Right atrium auricular region (tissue), 2 donors: ENCODE data around the gene TPGS1. TPM values are rescaled to one million over a fixed set of nuclear protein-coding genes. Genes with fewer than 3 reads are reported as not detected.
A peak's percentile ranks its signal among the peaks of the same experiment; 100 is the strongest.

Experiments
- DNase-seq: peaks from one replicate; pipeline ENCODE4 v3.0.0-alpha.2; 2019; ENCODE audit warnings: low spot score
- H3K27ac ChIP-seq, 2 donors: fragments of 200-600 bp; sonication (generic); 1 replicate in 1 of 2; 2 replicates in 1 of 2; pipeline ENCODE4 v1.5.1; 2016 to 2019
- H3K27me3 ChIP-seq, 2 donors: fragments of 200-600 bp; sonication (generic); one replicate each; pipeline versions ENCODE4 v1.5.1 to v1.6.0; 2017 to 2019
- H3K36me3 ChIP-seq: fragments of 200-600 bp; sonication (generic); one replicate; pipeline ENCODE4 v1.5.1; 2016
- H3K4me1 ChIP-seq, 2 donors: fragments of 200-600 bp; sonication (generic); one replicate each; pipeline versions ENCODE4 v1.5.1 to v1.6.0; 2017 to 2019
- H3K4me3 ChIP-seq, 2 donors: fragments of 200-600 bp; sonication (generic); 1 replicate in 1 of 2; 2 replicates in 1 of 2; pipeline ENCODE4 v1.5.1; 2017 to 2019; ENCODE audit warnings: mild to moderate bottlenecking in 1 of 2, moderate library complexity in 1 of 2
- H3K9me3 ChIP-seq, 2 donors: fragments of 200-600 bp; sonication (generic); one replicate each; pipeline ENCODE4 v1.5.1; 2019
- CTCF ChIP-seq, 2 donors: fragments of 200-600 bp; sonication (generic); IDR thresholded peaks; one replicate each; pipeline ENCODE4 v1.5.1; 2019; ENCODE audit warnings: antibody characterized with exemption in 2 of 2
- total RNA-seq, 2 donors: library from RNA; depleted of rRNA; stranded (reverse); fragments of >200 nt; gene quantifications; one replicate each; pipeline ENCODE4 v1.1.0, GENCODE V29; 2016

TPGS1 gene
- total RNA-seq, 2 donors from 2014 or later: 30.3 to 33.2 TPM

GRCh38 chr19:555474-555808 lies 48.1 kb downstream of the TPGS1 start:
- H3K27me3 ChIP-seq: no peaks in the 10 kb centered on the region
- H3K4me1 ChIP-seq: peaks cover 0 to 26% of the 10 kb centered on the region in 2 donors
- H3K36me3 ChIP-seq: no peaks in the 10 kb centered on the region
- TF ChIP-seq CTCF (IDR thresholded peaks at IDR 0.05): no peak
- H3K9me3 ChIP-seq: no peaks in the 10 kb centered on the region
- no peak overlapping the region for H3K4me3 ChIP-seq
- H3K27ac ChIP-seq: no peak overlapping the region
- no peak for DNase-seq

GRCh38 chr19:556611-557382 lies 49.5 kb downstream of the TPGS1 start:
- Histone ChIP-seq H3K36me3 (no peaks in the 10 kb centered on the region), H3K9me3 (no peaks in the 10 kb centered on the region), H3K4me1 (peaks cover 0 to 20% of the 10 kb centered on the region in 2 donors), H3K27me3 (no peaks in the 10 kb centered on the region), H3K27ac (no peak overlapping the region), H3K4me3 (no peak overlapping the region)
- no peak for TF ChIP-seq CTCF (IDR thresholded peaks at IDR 0.05)
- DNase-seq: no peak

- no peak for TF ChIP-seq CTCF (IDR thresholded peaks at IDR 0.05)
- H3K36me3 ChIP-seq: no peaks in the 10 kb centered on the region
- H3K27ac ChIP-seq: no peak overlapping the region
- H3K27me3 ChIP-seq: no peaks in the 10 kb centered on the region
- no peaks in the 10 kb centered on the region for H3K9me3 ChIP-seq
- no peak for DNase-seq
- H3K4me3 ChIP-seq: no peak overlapping the region
- H3K4me1 ChIP-seq: peaks cover 0 to 20% of the 10 kb centered on the region in 2 donors
These were observed 51.6 kb downstream of the TPGS1 start for GRCh38 chr19:558770-559439.

- TF ChIP-seq CTCF (IDR thresholded peaks at IDR 0.05): no peak
- Histone ChIP-seq H3K4me1 (peaks cover 0 to 20% of the 10 kb centered on the region in 2 donors), H3K27ac (no peak overlapping the region), H3K4me3 (no peak overlapping the region), H3K36me3 (no peaks in the 10 kb centered on the region), H3K9me3 (no peaks in the 10 kb centered on the region), H3K27me3 (no peaks in the 10 kb centered on the region)
- DNase-seq: no peak
These were observed 52.8 kb downstream of the TPGS1 start for GRCh38 chr19:560121-560520.

- H3K4me1 ChIP-seq: peaks cover 0 to 6% of the 10 kb centered on the region in 2 donors
- H3K4me3 ChIP-seq: no peak overlapping the region
- DNase-seq: peak; percentile 81
- no peaks in the 10 kb centered on the region for H3K36me3 ChIP-seq
- H3K9me3 ChIP-seq: no peaks in the 10 kb centered on the region
- no peak for TF ChIP-seq CTCF (IDR thresholded peaks at IDR 0.05)
- H3K27ac ChIP-seq: no peak overlapping the region
- no peaks in the 10 kb centered on the region for H3K27me3 ChIP-seq
These were observed 59.1 kb downstream of the TPGS1 start for GRCh38 chr19:566403-566802.
